DOHH2 (cell line): ENCODE data around the gene GREB1.

Experiments
- H3F3A ChIP-seq: fragments of 200-600 bp; sonication (generic), shearing (Covaris generic); 2 replicates; pipeline ENCODE4 v1.6.0; 2016; ENCODE audit warnings: antibody characterized with exemption, mild to moderate bottlenecking; ENCODE audit not compliant: control insufficient read depth, insufficient read depth
- H3K27ac ChIP-seq: fragments of 200-600 bp; sonication (generic); 2 replicates; pipeline ENCODE4 v1.5.1; 2014; ENCODE audit warnings: low read depth, mild to moderate bottlenecking, low read length, moderate library complexity
- H3K27me3 ChIP-seq: fragments of 200-600 bp; sonication (generic); 2 replicates; pipeline ENCODE4 v1.6.1; 2014; ENCODE audit warnings: mild to moderate bottlenecking, low read length, mixed read lengths; ENCODE audit not compliant: control insufficient read depth
- H3K36me3 ChIP-seq: fragments of 200-600 bp; sonication (generic); 2 replicates; pipeline ENCODE4 v1.6.1; 2014; ENCODE audit warnings: mild to moderate bottlenecking, low read length, moderate library complexity, mixed read lengths; ENCODE audit not compliant: control insufficient read depth
- H3K4me1 ChIP-seq: fragments of 200-600 bp; sonication (generic); 2 replicates; pipeline ENCODE4 v1.6.1; 2014; ENCODE audit warnings: mild to moderate bottlenecking, low read length, mixed read lengths; ENCODE audit not compliant: control insufficient read depth
- H3K4me2 ChIP-seq: fragments of 200-600 bp; sonication (generic); 2 replicates; pipeline ENCODE4 v1.6.0; 2014; ENCODE audit warnings: mild to moderate bottlenecking, low read length, moderate library complexity
- H3K4me3 ChIP-seq: fragments of 200-600 bp; sonication (generic); 2 replicates; pipeline ENCODE4 v1.5.1; 2014; ENCODE audit warnings: mild to moderate bottlenecking, low read length, mixed read lengths
- H3K79me2 ChIP-seq: fragments of 200-600 bp; sonication (generic); 2 replicates; pipeline ENCODE4 v1.6.1; 2014; ENCODE audit warnings: mild to moderate bottlenecking, low read length, mixed read lengths; ENCODE audit not compliant: control insufficient read depth
- H3K9me2 ChIP-seq: fragments of 200-600 bp; sonication (generic); replicated peaks from 2 replicates; pipeline ENCODE4 v1.6.1; 2014; ENCODE audit warnings: mild to moderate bottlenecking, low read length, mixed read lengths; ENCODE audit not compliant: control insufficient read depth
- H3K9me3 ChIP-seq: fragments of 200-600 bp; sonication (generic); 2 replicates; pipeline ENCODE4 v1.6.1; 2014; ENCODE audit warnings: antibody characterized with exemption, low read length, mixed read lengths; ENCODE audit not compliant: control insufficient read depth, insufficient read depth
- H4K20me1 ChIP-seq: fragments of 200-600 bp; sonication (generic); 2 replicates; pipeline ENCODE4 v1.6.0; 2014; ENCODE audit warnings: low read depth, mild to moderate bottlenecking, antibody characterized with exemption, low read length, moderate library complexity; ENCODE audit not compliant: control insufficient read depth, insufficient read depth
- CTCF ChIP-seq: fragments of 200-600 bp; sonication (generic); IDR thresholded peaks from one replicate; pipeline ENCODE4 v1.5.1; 2014; ENCODE audit warnings: antibody characterized with exemption, mild to moderate bottlenecking, low read depth, low read length; ENCODE audit not compliant: poor library complexity, severe bottlenecking
- EZH2phosphoT487 ChIP-seq: fragments of 200-600 bp; sonication (generic); IDR thresholded peaks from 2 replicates; pipeline ENCODE4 v1.6.1; 2017; ENCODE audit warnings: borderline replicate concordance, mild to moderate bottlenecking, antibody characterized with exemption, low read length, moderate library complexity, mixed read lengths

Gene GREB1, protein sequence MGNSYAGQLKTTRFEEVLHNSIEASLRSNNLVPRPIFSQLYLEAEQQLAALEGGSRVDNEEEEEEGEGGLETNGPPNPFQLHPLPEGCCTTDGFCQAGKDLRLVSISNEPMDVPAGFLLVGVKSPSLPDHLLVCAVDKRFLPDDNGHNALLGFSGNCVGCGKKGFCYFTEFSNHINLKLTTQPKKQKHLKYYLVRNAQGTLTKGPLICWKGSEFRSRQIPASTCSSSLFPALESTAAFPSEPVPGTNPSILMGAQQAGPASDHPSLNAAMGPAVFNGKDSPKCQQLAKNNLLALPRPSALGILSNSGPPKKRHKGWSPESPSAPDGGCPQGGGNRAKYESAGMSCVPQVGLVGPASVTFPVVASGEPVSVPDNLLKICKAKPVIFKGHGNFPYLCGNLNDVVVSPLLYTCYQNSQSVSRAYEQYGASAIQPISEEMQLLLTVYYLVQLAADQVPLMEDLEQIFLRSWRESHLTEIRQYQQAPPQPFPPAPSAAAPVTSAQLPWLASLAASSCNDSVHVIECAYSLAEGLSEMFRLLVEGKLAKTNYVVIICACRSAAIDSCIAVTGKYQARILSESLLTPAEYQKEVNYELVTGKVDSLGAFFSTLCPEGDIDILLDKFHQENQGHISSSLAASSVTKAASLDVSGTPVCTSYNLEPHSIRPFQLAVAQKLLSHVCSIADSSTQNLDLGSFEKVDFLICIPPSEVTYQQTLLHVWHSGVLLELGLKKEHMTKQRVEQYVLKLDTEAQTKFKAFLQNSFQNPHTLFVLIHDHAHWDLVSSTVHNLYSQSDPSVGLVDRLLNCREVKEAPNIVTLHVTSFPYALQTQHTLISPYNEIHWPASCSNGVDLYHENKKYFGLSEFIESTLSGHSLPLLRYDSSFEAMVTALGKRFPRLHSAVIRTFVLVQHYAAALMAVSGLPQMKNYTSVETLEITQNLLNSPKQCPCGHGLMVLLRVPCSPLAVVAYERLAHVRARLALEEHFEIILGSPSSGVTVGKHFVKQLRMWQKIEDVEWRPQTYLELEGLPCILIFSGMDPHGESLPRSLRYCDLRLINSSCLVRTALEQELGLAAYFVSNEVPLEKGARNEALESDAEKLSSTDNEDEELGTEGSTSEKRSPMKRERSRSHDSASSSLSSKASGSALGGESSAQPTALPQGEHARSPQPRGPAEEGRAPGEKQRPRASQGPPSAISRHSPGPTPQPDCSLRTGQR (N-terminal part only)

GRCh38 chr2:11533278-11534070 lies at the start of gene GREB1:
Gene GREB1, plus strand, starts transcription at chr2:11534045. Its CDS starts 22,570 bp downstream, at chr2:11556615.
- Histone ChIP-seq H3K9me2 (no peaks in the 10 kb centered on the region), H3K4me2 (no peak within 1 kb of the TSS), H3K9me3 (no peaks in the 10 kb centered on the region), H3F3A (no peaks in the 10 kb centered on the region), H3K4me3 (no peak within 1 kb of the TSS), H3K79me2 (no peaks in the 10 kb centered on the region), H3K27me3 (peaks cover 6% of the 10 kb centered on the region; the same call in 1 of the 2 replicates), H3K36me3 (no peaks in the 10 kb centered on the region), H3K4me1 (no peaks in the 10 kb centered on the region), H4K20me1 (no peaks in the 10 kb centered on the region), H3K27ac (no peak within 1 kb of the TSS)
- no peak for TF ChIP-seq EZH2phosphoT487
- no peak for TF ChIP-seq CTCF

GRCh38 chr2:11488809-11489208 lies 45.0 kb upstream of the GREB1 start:
- Histone ChIP-seq H3K27me3 (0 out of 2 replicates have a peak, but pooled peaks cover 11% of the 10 kb centered on the region), H3K4me1 (no peaks in the 10 kb centered on the region), H3K4me3 (no peak overlapping the region), H3K27ac (no peak overlapping the region), H3K36me3 (no peaks in the 10 kb centered on the region), H3F3A (no peaks in the 10 kb centered on the region), H3K9me2 (no peaks in the 10 kb centered on the region), H3K9me3 (no peaks in the 10 kb centered on the region), H4K20me1 (no peaks in the 10 kb centered on the region), H3K79me2 (no peaks in the 10 kb centered on the region), H3K4me2 (no peak overlapping the region)
- no peak for TF ChIP-seq EZH2phosphoT487
- no peak for TF ChIP-seq CTCF

- 0 out of 2 replicates have a peak, but pooled peaks cover 8% of the 10 kb centered on the region for H3K27me3 ChIP-seq
- H3K9me3 ChIP-seq: no peaks in the 10 kb centered on the region
- H3K79me2 ChIP-seq: no peaks in the 10 kb centered on the region
- no peaks in the 10 kb centered on the region for H3K9me2 ChIP-seq
- H4K20me1 ChIP-seq: no peaks in the 10 kb centered on the region
- H3K4me2 ChIP-seq: no peak overlapping the region
- H3K4me3 ChIP-seq: no peak overlapping the region
- no peaks in the 10 kb centered on the region for H3F3A ChIP-seq
- H3K4me1 ChIP-seq: no peaks in the 10 kb centered on the region
- no peak overlapping the region for H3K27ac ChIP-seq
- TF ChIP-seq EZH2phosphoT487 (no peak), CTCF (no peak)
- H3K36me3 ChIP-seq: no peaks in the 10 kb centered on the region
Measured at GRCh38 chr2:11490194-11490593, 43.7 kb upstream of the GREB1 start.
